GM21390 (cell line): ENCODE data around the gene RXRG.

Experiments used
- ATAC-seq: cut with Tn5 transposase; IDR thresholded peaks from one replicate; pipeline ENCODE4 v1.9.1; 2021; ENCODE audit not compliant: unreplicated experiment

The RXRG gene

GRCh38 chr1:165451691-165452090, 6.8 kb upstream of the RXRG start:
- no peak for ATAC-seq

DNA sequence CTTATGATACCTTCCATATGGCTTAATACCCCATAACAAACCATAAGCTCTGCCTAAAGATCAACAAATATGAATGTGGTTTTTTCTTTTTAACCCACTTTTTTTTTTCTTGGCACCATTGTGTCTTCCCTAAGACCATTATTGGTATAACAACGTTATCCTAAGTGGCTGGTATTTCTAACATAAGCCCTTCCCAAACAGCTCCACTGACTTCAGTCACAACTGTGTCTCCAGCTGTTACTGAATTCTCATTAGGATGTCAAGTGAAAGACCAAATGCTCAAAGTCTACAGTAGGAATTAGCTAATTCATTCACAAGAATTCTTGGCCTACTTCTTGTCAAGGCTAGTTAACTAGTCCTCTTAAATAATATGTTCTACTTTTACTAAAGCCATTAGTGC, 4.2 kb upstream of the RXRG start:
- ATAC-seq: no peak

DNA sequence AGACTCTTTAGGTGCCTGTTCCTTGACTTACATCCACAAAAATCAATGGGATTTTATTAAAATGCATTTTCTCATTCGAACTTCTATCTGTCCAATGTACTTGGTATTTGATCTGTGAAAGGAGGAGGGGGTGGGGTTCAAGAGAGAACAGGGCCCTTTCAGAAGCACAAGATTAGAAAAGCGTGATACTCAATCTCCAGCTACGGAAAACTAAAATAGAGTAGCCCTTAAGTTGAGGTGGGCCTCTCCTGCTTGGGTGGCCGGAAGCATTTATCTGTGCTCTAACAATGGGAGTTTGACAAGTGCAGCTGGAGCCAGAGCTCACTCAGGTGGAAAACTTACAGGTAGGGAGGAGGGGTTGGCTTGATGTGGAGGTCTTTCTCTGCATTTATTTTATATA, 462 bp upstream of the RXRG start:
- no peak for ATAC-seq

- no peak for ATAC-seq
These were observed 1.2 kb downstream of the RXRG start for GRCh38 chr1:165443539-165444311.

DNA sequence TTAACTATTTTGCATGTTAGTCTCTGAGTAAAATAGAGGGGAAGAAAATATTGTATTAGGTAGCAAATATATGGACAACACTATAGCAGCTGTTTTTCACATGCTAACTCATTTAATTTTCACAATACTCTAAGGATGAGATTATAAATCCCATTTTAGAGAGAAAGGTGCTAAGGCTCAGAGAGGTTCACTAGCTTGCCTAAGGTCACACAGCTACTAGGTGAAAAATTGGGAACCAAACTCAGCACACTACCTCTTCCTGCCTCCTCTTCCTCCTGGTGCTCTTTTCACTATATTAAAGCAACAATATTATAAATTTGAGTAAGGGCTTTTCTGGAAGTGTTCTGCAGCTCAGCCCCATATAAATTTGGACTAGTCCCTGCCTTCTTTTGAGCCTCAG, 2.3 kb downstream of the RXRG start:
- ATAC-seq: no peak

DNA sequence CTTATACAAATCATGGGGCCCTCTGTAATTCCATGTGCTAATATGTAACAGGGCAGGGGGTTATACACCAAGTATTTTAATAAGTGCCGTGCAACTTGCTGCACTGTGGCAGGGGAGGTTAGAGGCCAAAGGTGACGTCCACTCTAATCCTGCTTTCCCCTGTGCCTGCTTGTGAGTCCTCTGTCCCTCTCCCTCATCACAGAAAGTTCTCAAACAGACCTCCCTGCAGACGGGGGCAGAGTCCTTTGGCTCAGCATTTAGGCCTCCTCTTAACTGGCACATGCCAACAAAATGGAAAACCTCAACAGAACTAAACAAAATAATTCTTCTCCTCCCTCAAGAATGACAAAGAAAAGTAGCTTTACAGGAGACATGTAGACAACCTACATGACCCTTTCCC, 2.9 kb downstream of the RXRG start:
- no peak for ATAC-seq

DNA sequence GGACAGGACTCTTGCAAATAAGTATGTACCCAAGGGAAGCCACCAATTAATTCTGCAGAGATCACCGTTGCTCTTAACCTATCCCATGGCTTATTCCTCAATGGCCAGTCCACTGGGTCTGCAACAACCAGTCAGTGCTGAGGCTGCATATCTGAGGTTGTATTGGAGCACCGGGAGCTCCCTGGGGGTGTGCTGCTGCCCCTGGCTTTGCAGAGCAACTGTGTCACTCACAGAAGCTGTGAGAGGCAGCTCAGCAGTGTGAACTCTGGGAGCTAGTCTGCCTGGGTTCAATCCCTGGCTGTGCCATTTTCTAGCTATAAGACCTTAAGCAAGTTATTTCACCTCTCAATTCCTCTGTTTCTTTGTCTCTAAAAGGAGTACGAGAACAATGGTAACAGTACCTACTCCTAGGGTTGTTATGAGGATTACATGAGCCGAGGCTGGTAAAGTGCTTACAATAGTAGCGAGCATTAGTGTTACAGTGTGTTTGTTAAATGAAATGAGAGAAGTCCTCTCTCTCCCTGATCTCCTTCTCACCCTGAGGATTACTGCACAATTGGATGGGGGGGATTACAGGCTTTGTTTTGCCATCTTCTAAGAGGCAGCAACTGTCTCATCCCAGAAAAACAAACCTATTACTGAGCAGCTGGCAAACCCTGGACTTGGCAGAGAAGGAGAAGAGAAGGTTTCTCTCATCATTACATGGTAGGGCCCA, 3.6 kb downstream of the RXRG start:
- ATAC-seq: no peak

- ATAC-seq: no peak
These were observed 5.6 kb downstream of the RXRG start for GRCh38 chr1:165439330-165439729.

DNA sequence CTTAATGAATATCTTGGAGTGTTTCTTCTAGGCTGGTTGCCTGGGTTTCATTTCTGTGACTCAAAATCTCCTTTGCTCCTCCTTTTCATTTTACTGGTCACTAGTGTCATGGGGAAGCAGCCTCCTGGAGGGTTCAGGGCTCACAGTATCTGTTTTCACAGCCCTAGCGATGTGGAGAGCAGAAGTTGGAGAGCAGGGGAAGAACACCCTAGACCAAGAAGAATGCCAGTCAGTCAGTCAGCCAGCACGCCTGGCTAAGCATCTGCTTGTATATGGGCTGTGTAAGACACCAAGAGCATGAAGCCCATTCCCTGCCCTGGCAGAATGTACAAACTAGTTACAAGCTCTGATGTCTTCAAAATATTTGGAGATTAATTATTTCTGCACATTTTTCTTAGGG, 7.9 kb downstream of the RXRG start:
- no peak for ATAC-seq

DNA sequence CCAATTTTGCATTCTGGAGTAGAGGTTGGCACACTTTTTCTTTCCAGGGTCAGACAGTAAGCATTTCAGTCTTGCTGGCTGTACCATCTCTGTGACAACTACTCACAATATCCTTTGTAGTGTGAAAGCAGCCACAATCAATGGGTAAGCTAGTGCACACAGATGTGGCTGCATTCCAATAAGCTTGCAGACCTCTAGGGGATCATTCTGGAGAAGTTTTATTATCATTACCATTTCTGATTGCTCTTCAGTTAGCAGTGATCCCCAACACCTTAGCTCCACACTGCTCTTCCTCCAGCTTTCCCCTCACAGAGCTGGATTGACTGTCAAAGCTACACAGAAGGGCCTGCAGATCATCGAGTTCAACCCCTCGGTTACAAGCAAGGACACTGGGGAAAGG, 9.1 kb downstream of the RXRG start:
- ATAC-seq: no peak

DNA sequence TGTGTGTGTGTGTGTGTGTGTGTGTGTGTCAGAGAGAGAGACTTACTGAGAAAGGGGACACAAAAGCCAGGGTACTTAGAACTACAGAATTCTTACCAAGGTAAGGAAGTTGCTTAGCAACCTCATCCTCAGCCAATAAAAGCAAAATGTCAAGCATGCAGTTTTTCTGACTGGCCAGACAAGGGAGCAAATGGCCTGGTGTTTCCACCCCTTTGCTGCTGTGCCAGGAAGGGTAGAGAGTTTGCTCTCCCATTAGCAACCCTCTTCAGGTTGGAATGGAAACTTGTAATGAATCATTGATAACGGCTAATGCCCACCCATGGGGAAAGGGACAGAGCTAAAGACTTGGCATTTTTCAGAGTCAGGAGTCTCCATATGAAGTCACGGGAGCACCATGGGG, 10.6 kb downstream of the RXRG start:
- ATAC-seq: no peak

DNA sequence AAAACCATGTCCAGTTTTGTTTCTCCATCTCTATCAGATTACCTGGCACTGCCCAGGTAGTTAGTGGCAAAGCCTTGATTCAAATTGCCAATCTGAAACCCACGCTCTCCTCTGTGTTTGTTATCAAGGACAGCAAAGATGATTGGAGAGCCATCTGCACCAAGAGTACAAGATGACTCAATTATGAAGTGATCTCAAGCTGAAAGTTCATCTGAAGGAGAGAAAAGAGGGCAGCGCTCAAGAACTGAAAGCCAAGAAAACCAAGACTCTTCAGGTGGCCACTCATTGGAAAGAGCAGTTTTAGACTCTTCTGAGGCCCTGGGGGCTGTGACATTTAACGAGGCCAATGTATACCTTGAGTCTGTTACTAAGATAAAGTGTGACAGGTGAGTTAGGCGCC, 13.8 kb downstream of the RXRG start:
- peak; percentile 81 for ATAC-seq

- ATAC-seq: no peak
These were observed 18.2 kb downstream of the RXRG start for GRCh38 chr1:165426745-165427144.

DNA sequence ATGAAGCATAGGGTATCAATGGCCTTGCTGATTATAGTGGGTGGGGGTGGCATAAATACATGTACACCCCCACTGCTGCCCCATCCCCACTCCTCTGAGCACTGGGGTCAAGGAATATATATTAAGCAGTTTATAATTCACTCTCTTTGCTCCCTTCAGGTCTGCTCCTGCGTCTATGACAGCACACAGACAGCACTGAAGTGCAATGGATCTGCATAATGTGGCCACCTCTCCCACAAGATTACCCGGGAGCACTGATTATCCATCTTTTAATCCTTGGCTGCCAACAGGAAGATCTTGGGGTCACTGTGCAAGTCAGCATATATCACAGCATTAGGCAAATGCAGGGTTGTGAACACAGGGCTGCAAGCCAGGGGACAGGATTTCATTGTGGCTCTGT, 19.3 kb downstream of the RXRG start:
- ATAC-seq: no peak

- ATAC-seq: peak; percentile 78
These were observed 20.3 kb downstream of the RXRG start for GRCh38 chr1:165424454-165425216.

- no peak for ATAC-seq
These were observed 21.8 kb downstream of the RXRG start for GRCh38 chr1:165423136-165423535.

- ATAC-seq: no peak
These were observed 24.3 kb downstream of the RXRG start for GRCh38 chr1:165420655-165421054.

DNA sequence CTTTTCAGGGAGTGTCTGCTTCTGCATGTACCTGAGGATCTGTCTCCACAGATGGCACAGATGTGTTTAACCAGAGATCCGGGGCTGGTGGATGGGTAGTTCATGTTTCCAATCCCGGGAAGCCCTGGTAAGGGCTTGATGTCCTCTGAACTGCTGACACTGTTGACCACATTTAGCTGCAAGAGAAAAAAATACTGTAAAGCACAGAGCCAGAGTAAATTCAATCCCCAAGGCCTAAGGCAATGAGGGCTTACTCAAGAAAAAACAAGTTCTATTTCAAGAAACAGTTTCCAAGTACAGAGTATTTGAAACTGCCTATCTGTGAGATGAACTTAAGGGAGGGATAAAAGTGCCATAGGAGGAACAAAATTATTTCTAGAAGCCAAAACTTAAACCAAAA, 25.1 kb downstream of the RXRG start:
- ATAC-seq: no peak

DNA sequence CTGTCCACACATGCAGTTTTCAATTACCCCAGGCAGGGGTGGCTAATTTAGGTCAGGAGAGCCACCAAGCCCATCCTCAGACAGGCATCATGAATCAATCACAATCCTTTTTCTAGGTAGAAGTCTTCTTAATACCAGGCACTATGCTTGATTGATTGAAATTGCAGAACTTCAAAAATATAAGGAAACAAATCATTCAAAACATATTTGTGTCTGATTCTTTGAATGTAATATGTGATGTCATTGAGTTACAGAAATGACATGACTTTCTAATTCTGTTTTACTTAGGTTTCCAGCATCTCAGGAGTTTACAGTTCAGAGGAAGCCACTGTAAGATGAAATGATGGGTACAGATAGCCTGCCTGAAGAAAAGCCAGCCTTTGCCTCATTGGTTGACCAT, 26.7 kb downstream of the RXRG start:
- ATAC-seq: no peak

- ATAC-seq: no peak
These were observed 28.1 kb downstream of the RXRG start for GRCh38 chr1:165416876-165417275.

DNA sequence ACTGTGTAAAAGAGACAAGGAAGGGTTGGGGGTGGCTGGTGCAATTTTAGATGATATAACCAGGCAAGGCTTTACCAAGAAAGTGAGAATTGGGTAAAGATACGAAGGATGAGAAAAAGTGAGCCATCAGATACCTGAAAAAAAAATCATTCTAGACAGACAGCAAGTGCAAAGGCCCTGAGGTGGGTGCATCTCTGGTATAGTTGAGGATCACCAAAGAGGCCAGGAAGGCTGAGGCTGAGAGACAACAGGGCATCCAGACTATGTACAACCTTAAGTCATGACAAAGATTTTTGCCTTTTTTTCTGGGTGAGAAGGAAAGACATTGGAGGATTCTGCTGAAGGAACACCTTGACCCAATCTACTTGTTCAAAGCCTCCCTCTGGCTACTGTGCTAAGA, 29.9 kb downstream of the RXRG start:
- ATAC-seq: no peak

GRCh38 chr1:165414620-165415019, 30.3 kb downstream of the RXRG start:
- ATAC-seq: no peak
